ENCODE measurements around the gene IWS1. TPM values are rescaled to one million over a fixed set of nuclear protein-coding genes. Genes with fewer than 3 reads are reported as not detected.
A peak's percentile ranks its signal among the peaks of the same experiment; 100 is the strongest.

IWS1 gene
- total and polyA plus RNA-seq, 9 of the 15 experiments (the other 6 are each of a cell fraction or from before 2014, with no cell fraction given) = 20.8 to 67.2 (median 46.6) TPM

- POLR2A ChIA-PET = interaction anchor here (0.9 kb wide), 1 partner anchor 126 kb away, joined by 3 read pairs; no protein-coding TSS in a partner anchor
These were observed 50.5 kb downstream of the IWS1 start for GRCh38 chr2:127475788-127476187.

GRCh38 chr2:127472268-127472667 lies 54.0 kb downstream of the IWS1 start:
- no peak overlapping the region for H3K4me3 ChIP-seq
- H3K9ac ChIP-seq (ENCODE audit: insufficient read depth in 1 of 2, low read depth in 2 of 2, low read length in 2 of 2) = no peak overlapping the region
- H3K36me3 ChIP-seq (ENCODE audit: control insufficient read depth, insufficient read depth, low read length) = 0 out of 3 replicates have a peak, but pooled peaks cover 5% of the 10 kb centered on the region
- no peak overlapping the region for H2AFZ ChIP-seq (ENCODE audit: low read depth, low read length)
- FAIRE-seq = no peak
- 64% methylated on average over 1 of the region's 1 CpG for WGBS (ENCODE audit: insufficient coverage, low coverage, missing lambda C conversion rate)
- H3K27ac ChIP-seq (ENCODE audit: extremely low read depth, low read depth, low read length) = no peak overlapping the region
- H3K27me3 ChIP-seq (ENCODE audit: control insufficient read depth in 2 of 2, insufficient read depth in 2 of 2, low read length in 2 of 2) = no peaks in the 10 kb centered on the region
- H3K9me3 ChIP-seq (replicated peaks; ENCODE audit: control insufficient read depth, insufficient read depth, low read depth, low read length) = no peaks in the 10 kb centered on the region
- BruUV-seq (replicated peaks) = no TSS peak
- intact Hi-C loops (cut with micrococcal nuclease) = no loop called here
- H4K20me1 ChIP-seq (replicated peaks; ENCODE audit: control insufficient read depth, insufficient read depth, low read length) = no peaks in the 10 kb centered on the region
- in situ Hi-C loops (cut with MboI) = no loop called here
- H3K79me2 ChIP-seq (ENCODE audit: control insufficient read depth, insufficient read depth, low read length) = no peaks in the 10 kb centered on the region
- H3K9me1 ChIP-seq (ENCODE audit: control insufficient read depth, insufficient read depth, low read length) = no peaks in the 10 kb centered on the region
- DNase-seq (ENCODE audit: extremely low read depth in 1 of 4, low spot score in 3 of 4) = no peak
- H3K4me2 ChIP-seq (ENCODE audit: insufficient read depth, low read length) = no peak overlapping the region
- no peaks in the 10 kb centered on the region for H3K4me1 ChIP-seq (replicated peaks in 1 of 2; ENCODE audit: control insufficient read depth in 2 of 2, insufficient read depth in 2 of 2, low read length in 2 of 2)
- ChIA-PET POLR2A (interaction anchor here (1.7 kb wide), 1 partner anchor 54 kb away, joined by 3 read pairs; the partner anchor contains the start of gene IWS1), CTCF (ENCODE audit: low intra/inter-chr PET ratio) (no interaction called here)
- ATAC-seq = no peak
- TF ChIP-seq ZNF133 (CRISPR knock-in tag; IDR thresholded peaks at IDR 0.05) = no peak
- no peak for TF ChIP-seq ESRRA (IDR thresholded peaks at IDR 0.05; ENCODE audit: borderline replicate concordance, low read depth)
- no peak for TF ChIP-seq STAT6 (CRISPR knock-in tag; IDR thresholded peaks at IDR 0.05)
- no peak for TF ChIP-seq LEF1 (IDR thresholded peaks at IDR 0.05)
- TF ChIP-seq ELF1 (tag; IDR thresholded peaks at IDR 0.05) = no peak
- no peak for TF ChIP-seq SFPQ (IDR thresholded peaks at IDR 0.05; ENCODE audit: low read depth, low read length)
- no peak for TF ChIP-seq RBBP5 (IDR thresholded peaks at IDR 0.05; ENCODE audit: borderline replicate concordance, insufficient read depth, low read length, poor library complexity, severe bottlenecking)
- TF ChIP-seq POLR2B (IDR thresholded peaks at IDR 0.05; ENCODE audit: low read depth, partially characterized antibody) = no peak
- no peak for TF ChIP-seq ZNF511 (CRISPR knock-in tag; IDR thresholded peaks at IDR 0.05)
- TF ChIP-seq MAFG (tag; conservative IDR thresholded peaks at IDR 0.05) = no peak

More at GRCh38 chr2:127475788-127476187, 50.5 kb downstream of the IWS1 start:
- Histone ChIP-seq H3K4me2 (ENCODE audit: insufficient read depth, low read length) (no peak overlapping the region), H3K27ac (ENCODE audit: extremely low read depth, low read depth, low read length) (no peak overlapping the region), H3K27me3 (ENCODE audit: control insufficient read depth in 2 of 2, insufficient read depth in 2 of 2, low read length in 2 of 2) (no peaks in the 10 kb centered on the region), H3K9me3 (replicated peaks; ENCODE audit: control insufficient read depth, insufficient read depth, low read depth, low read length) (no peaks in the 10 kb centered on the region), H3K4me1 (replicated peaks in 1 of 2; ENCODE audit: control insufficient read depth in 2 of 2, insufficient read depth in 2 of 2, low read length in 2 of 2) (no peaks in the 10 kb centered on the region), H3K36me3 (ENCODE audit: control insufficient read depth, insufficient read depth, low read length) (peaks cover 9% of the 10 kb centered on the region; the same call in 1 of the 3 replicates), H4K20me1 (replicated peaks; ENCODE audit: control insufficient read depth, insufficient read depth, low read length) (no peaks in the 10 kb centered on the region), H3K4me3 (no peak overlapping the region), H3K9me1 (ENCODE audit: control insufficient read depth, insufficient read depth, low read length) (no peaks in the 10 kb centered on the region), H3K79me2 (ENCODE audit: control insufficient read depth, insufficient read depth, low read length) (no peaks in the 10 kb centered on the region), H3K9ac (ENCODE audit: insufficient read depth in 1 of 2, low read depth in 2 of 2, low read length in 2 of 2) (no peak overlapping the region), H2AFZ (ENCODE audit: low read depth, low read length) (no peak overlapping the region)
- ATAC-seq (no peak), FAIRE-seq (no peak), DNase-seq (ENCODE audit: extremely low read depth in 1 of 4, low spot score in 3 of 4) (no peak)
- 60% methylated on average over 2 of the region's 2 CpGs for WGBS (ENCODE audit: insufficient coverage, low coverage, missing lambda C conversion rate)
- BruUV-seq (replicated peaks) = no TSS peak
- in situ Hi-C loops (cut with MboI) (no loop called here), intact Hi-C loops (cut with micrococcal nuclease) (no loop called here)
- no peak for TF ChIP-seq ETS2 (tag; IDR thresholded peaks at IDR 0.05; ENCODE audit: borderline replicate concordance, poor library complexity, severe bottlenecking)
- TF ChIP-seq ZNF324 (CRISPR knock-in tag; IDR thresholded peaks at IDR 0.05) = peak; percentile 91
- CTCF ChIA-PET (ENCODE audit: low intra/inter-chr PET ratio) = no interaction called here
